ENCODE results near the gene FOXP1.

DNA sequence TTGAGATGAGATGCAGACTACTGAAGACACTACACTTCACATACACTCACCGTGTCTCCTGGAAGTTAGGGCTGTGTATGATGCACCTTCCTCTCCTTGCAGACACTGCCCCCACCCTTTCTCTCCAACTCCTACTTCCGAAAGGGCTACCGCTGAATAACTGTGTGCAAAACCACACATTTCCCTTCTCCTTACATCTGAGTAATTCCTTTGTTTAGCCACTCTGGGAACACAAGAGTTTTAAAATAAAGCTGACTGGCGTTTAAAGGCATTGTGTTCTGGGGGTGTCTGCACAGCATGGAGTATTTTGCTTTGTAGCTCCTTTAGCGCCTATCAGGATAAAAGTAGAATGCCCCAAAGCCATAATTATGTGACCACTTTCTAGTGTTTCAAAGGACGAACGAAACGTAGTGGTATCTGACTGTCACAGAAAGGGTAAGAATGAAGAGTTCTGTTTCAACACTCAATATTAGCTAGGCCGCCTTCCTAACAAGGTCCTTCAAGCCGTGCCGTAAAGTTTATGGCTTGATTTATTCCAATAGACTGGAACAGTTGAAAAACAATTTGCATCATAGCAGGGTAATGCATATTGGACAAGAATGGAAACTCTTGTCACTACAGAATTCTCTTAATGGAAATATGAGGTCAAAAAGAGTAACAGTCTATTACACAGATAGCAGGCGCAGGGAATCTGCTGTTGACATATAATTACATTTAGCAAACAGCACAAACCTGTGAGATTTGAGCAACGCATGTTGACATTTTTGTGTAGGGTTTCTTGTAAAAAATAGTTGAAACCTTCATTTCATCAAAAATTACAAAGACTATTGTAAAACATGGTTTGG, 619.9 kb downstream of the FOXP1 start:
- TF ChIP-seq, protein P1, sequence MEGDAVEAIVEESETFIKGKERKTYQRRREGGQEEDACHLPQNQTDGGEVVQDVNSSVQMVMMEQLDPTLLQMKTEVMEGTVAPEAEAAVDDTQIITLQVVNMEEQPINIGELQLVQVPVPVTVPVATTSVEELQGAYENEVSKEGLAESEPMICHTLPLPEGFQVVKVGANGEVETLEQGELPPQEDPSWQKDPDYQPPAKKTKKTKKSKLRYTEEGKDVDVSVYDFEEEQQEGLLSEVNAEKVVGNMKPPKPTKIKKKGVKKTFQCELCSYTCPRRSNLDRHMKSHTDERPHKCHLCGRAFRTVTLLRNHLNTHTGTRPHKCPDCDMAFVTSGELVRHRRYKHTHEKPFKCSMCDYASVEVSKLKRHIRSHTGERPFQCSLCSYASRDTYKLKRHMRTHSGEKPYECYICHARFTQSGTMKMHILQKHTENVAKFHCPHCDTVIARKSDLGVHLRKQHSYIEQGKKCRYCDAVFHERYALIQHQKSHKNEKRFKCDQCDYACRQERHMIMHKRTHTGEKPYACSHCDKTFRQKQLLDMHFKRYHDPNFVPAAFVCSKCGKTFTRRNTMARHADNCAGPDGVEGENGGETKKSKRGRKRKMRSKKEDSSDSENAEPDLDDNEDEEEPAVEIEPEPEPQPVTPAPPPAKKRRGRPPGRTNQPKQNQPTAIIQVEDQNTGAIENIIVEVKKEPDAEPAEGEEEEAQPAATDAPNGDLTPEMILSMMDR (IDR thresholded peaks at IDR 0.05; ENCODE audit: low read depth, low read length, missing input control): no peak
- TF ChIP-seq, protein P2, sequence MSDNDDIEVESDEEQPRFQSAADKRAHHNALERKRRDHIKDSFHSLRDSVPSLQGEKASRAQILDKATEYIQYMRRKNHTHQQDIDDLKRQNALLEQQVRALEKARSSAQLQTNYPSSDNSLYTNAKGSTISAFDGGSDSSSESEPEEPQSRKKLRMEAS (IDR thresholded peaks at IDR 0.05): no peak
- TF ChIP-seq YY1 (IDR thresholded peaks at IDR 0.05) (no peak), JUND (IDR thresholded peaks at IDR 0.05) (no peak), FOXA1 (IDR thresholded peaks at IDR 0.05) (no peak), GABPA (IDR thresholded peaks at IDR 0.05 in 1 of 2, conservative IDR thresholded peaks at IDR 0.05 in 1 of 2) (no peak), TAF1 (conservative IDR thresholded peaks at IDR 0.05) (no peak), EGR1 (IDR thresholded peaks at IDR 0.05; ENCODE audit: low read depth in 2 of 2) (no peak), RXRA (IDR thresholded peaks at IDR 0.05) (no peak)
- TF ChIP-seq, protein P3, sequence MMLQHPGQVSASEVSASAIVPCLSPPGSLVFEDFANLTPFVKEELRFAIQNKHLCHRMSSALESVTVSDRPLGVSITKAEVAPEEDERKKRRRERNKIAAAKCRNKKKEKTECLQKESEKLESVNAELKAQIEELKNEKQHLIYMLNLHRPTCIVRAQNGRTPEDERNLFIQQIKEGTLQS (IDR thresholded peaks at IDR 0.05): no peak
- TF ChIP-seq, protein P4, sequence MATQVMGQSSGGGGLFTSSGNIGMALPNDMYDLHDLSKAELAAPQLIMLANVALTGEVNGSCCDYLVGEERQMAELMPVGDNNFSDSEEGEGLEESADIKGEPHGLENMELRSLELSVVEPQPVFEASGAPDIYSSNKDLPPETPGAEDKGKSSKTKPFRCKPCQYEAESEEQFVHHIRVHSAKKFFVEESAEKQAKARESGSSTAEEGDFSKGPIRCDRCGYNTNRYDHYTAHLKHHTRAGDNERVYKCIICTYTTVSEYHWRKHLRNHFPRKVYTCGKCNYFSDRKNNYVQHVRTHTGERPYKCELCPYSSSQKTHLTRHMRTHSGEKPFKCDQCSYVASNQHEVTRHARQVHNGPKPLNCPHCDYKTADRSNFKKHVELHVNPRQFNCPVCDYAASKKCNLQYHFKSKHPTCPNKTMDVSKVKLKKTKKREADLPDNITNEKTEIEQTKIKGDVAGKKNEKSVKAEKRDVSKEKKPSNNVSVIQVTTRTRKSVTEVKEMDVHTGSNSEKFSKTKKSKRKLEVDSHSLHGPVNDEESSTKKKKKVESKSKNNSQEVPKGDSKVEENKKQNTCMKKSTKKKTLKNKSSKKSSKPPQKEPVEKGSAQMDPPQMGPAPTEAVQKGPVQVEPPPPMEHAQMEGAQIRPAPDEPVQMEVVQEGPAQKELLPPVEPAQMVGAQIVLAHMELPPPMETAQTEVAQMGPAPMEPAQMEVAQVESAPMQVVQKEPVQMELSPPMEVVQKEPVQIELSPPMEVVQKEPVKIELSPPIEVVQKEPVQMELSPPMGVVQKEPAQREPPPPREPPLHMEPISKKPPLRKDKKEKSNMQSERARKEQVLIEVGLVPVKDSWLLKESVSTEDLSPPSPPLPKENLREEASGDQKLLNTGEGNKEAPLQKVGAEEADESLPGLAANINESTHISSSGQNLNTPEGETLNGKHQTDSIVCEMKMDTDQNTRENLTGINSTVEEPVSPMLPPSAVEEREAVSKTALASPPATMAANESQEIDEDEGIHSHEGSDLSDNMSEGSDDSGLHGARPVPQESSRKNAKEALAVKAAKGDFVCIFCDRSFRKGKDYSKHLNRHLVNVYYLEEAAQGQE (IDR thresholded peaks at IDR 0.05): no peak
